HUES64 (cell line): ENCODE data around the gene SEMG2.

ENCODE experiments used
- H3K27ac ChIP-seq: 2 replicates; pipeline ENCODE4 v1.7.0; 2013; ENCODE audit warnings: low read depth, low read length, inconsistent platforms
- H3K27me3 ChIP-seq: 2 replicates; pipeline ENCODE4 v1.6.1; 2013; ENCODE audit warnings: mild to moderate bottlenecking, low read length; ENCODE audit not compliant: insufficient read depth
- H3K36me3 ChIP-seq: 2 replicates; pipeline ENCODE4 v1.6.1; 2013; ENCODE audit warnings: mild to moderate bottlenecking, low read length; ENCODE audit not compliant: insufficient read depth
- H3K4me1 ChIP-seq: 2 replicates; pipeline ENCODE4 v1.6.1; 2013; ENCODE audit warnings: mild to moderate bottlenecking, low read length, moderate library complexity; ENCODE audit not compliant: insufficient read depth
- H3K4me3 ChIP-seq: 2 replicates; pipeline ENCODE4 v1.5.1; 2013; ENCODE audit warnings: mild to moderate bottlenecking, low read length, moderate library complexity
- H3K9ac ChIP-seq: 2 replicates; pipeline ENCODE4 v1.6.1; 2013; ENCODE audit warnings: mild to moderate bottlenecking, low read depth, low read length
- H3K9me3 ChIP-seq: 2 replicates; pipeline ENCODE4 v1.6.1; 2013; ENCODE audit warnings: low read depth, low read length; ENCODE audit not compliant: insufficient read depth
- WGBS: fragments of 150-250, 120-280 bp; methylation state at CpG from one replicate; pipeline ENCODE4 v1.1.7; 2013; ENCODE audit warnings: missing lambda C conversion rate; 5-methylcytosine and 5-hydroxymethylcytosine counted together

Gene SEMG2

DNA sequence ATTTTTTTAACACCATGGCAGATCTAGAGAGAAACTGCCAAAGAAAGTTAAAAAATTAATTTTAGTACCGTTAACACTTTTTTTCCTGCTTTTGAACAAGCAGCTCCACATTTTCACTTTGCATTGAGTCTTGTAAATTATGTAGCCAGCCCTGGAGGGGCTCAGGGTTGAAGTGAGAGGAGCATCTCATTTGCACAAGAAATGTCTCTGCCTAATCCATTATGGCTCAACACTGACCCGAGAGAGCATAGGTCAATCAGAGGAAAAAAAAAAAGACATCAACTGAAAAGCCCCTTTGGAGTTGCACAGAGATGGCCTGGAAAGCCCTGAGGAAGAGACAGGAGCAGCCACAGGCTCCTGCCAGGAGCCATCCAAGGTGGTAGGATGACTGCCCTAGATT, 37.5 kb downstream of the SEMG2 start:
- H3K9ac ChIP-seq, result no peak overlapping the region
- WGBS, result 54% methylated on average over 2 of the region's 2 CpGs
- no peaks in the 10 kb centered on the region for H3K27me3 ChIP-seq
- peaks cover 12% of the 10 kb centered on the region for H3K4me1 ChIP-seq
- H3K36me3 ChIP-seq, result no peaks in the 10 kb centered on the region
- no peak overlapping the region for H3K4me3 ChIP-seq
- H3K9me3 ChIP-seq, result no peaks in the 10 kb centered on the region
- H3K27ac ChIP-seq, result no peak overlapping the region

DNA sequence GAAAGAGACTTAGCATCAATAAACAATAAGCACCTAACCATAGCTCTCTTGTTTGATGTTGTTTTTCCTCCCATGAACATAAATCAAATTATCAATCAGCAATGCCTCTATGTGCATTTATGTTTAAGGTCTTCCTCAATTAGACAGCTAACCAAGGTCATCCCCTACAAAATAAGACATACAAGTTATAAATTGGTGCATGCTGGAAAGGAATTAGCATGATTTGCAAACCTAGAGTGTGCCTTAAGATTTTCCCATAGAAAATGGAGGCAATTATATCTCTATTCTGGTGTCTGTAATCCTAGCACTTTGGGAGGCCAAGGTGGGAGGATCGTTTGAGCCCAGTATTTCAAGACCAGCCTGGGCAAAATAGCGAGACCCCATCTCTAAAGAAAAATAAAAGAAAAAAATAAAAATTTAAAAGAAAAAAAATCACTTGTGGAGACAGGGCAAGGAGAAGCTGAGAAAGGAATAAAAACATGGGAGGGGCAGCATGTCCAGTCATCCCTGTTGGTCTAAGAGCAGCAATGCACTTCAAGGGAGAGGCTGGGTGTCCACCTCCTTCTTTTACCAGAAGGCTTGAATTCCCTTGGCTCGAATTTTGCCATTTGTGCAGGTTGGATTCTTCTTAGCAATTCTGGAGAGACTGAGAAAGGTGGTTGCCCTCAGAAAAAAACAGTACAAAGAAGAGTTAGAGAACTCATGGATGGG, 42.5 kb downstream of the SEMG2 start:
- 61% methylated on average over 2 of the region's 3 CpGs for WGBS
- Histone ChIP-seq H3K9me3 (no peaks in the 10 kb centered on the region), H3K4me3 (no peak overlapping the region), H3K9ac (no peak overlapping the region), H3K36me3 (no peaks in the 10 kb centered on the region), H3K4me1 (peaks cover 6% of the 10 kb centered on the region; the same call in 1 of the 2 replicates), H3K27ac (no peak overlapping the region), H3K27me3 (no peaks in the 10 kb centered on the region)

DNA sequence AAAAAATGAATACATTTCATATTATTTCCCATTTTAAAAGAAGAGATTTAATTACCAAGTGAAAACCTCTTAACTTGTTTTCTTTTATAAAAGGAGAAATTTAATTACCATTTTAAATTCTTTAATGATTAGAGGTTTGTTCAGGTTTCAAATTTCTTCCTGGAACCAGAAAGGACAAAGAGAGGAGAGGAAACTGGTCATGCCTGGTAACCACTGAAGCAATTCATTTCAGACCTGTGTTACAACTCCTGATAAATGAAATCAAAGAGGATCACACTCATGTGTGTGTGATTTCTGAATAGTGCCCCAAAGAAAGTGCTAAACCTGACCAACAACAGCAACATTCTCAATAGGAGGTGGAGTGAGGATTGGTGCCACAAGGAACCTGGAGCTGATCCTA, 45.8 kb downstream of the SEMG2 start:
- H3K4me3 ChIP-seq, result no peak overlapping the region
- H3K36me3 ChIP-seq, result no peaks in the 10 kb centered on the region
- no peak overlapping the region for H3K27ac ChIP-seq
- no peak overlapping the region for H3K9ac ChIP-seq
- no peaks in the 10 kb centered on the region for H3K9me3 ChIP-seq
- peaks cover 6% of the 10 kb centered on the region for H3K4me1 ChIP-seq
- H3K27me3 ChIP-seq, result no peaks in the 10 kb centered on the region

DNA sequence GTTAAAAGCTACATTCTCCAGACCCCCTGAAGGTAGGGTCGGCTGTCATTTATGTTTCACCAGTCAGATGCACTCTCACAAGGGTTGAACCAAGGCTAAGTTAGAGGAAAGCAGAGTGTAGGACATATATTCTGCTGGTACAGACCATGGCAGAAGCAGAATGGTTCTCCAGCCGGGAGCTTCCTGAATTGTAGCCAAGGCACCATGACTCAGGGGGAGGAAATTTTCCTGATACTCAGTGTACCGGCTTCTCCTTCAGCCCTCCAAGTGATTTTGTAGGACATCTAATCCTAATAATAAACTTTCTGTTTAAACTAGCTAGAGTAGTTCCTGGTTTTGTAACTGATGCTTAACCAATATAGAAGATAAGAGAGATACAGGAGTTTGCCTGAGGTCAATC, 47.4 kb downstream of the SEMG2 start:
- Histone ChIP-seq H3K36me3 (no peaks in the 10 kb centered on the region), H3K27ac (no peak overlapping the region), H3K9me3 (no peaks in the 10 kb centered on the region), H3K9ac (no peak overlapping the region), H3K4me1 (peaks cover 12% of the 10 kb centered on the region), H3K4me3 (no peak overlapping the region), H3K27me3 (no peaks in the 10 kb centered on the region)
- 93% methylated on average over 2 of the region's 3 CpGs for WGBS

DNA sequence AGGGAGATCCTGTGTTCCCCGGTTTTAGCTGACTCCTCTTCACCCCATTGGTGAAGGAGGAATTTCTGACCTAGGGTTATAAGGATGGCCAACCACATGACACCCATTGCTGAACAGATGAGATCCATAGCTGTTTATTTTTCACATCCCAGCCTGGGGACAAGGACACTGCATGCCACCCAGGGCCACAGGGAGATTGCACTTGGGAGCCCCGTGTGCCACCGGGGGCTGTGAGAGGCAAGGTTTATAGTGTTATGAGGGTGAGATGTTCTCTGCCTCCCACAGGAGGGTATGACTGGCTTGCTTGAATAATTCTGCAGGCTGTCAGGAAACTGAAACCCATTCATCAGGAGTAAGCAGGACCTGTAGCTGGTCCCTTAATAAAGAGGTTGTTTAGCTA, 47.9 kb downstream of the SEMG2 start:
- H3K4me3 ChIP-seq, result no peak overlapping the region
- peaks cover 12% of the 10 kb centered on the region for H3K4me1 ChIP-seq
- H3K36me3 ChIP-seq, result no peaks in the 10 kb centered on the region
- no peaks in the 10 kb centered on the region for H3K9me3 ChIP-seq
- no peak overlapping the region for H3K9ac ChIP-seq
- H3K27ac ChIP-seq, result no peak overlapping the region
- no peaks in the 10 kb centered on the region for H3K27me3 ChIP-seq
- WGBS, result 83% methylated on average over 3 of the region's 3 CpGs

DNA sequence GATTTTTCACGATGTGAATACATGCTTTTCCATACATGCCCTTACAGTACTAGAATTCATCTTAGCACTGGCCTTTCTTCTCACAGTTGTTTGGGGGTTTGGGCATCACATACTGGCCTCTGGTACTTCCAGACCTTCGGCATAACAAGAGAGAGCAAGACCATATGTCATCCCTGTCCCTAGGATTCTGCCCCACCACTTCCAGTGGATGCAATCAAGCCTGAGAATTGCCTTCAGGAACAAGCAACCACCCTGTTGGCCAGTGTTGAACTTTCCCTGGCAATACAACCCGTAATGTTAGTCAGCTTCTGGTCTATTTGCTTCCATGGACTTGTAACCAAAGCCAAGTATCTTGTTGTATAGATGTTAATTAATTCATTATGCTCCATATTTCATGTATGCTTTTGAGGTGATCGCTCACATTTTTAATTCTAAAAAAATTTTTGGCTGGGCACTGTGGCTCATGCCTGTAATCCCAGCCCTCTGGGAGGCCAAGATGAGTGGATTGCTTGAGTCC, 48.6 kb downstream of the SEMG2 start:
- 88% methylated on average over 4 of the region's 4 CpGs for WGBS
- Histone ChIP-seq H3K4me3 (no peak overlapping the region), H3K4me1 (peaks cover 12% of the 10 kb centered on the region), H3K36me3 (no peaks in the 10 kb centered on the region), H3K9ac (no peak overlapping the region), H3K9me3 (no peaks in the 10 kb centered on the region), H3K27ac (no peak overlapping the region), H3K27me3 (no peaks in the 10 kb centered on the region)
